Mesothelial cell of epicardium (in vitro differentiated cells): ENCODE data around the gene FOXN3. TPM values are rescaled to one million over a fixed set of nuclear protein-coding genes. Genes with fewer than 3 reads are reported as not detected.
A peak's percentile ranks its signal among the peaks of the same experiment; 100 is the strongest.
"Not testable (repeated sequence)": the region's sequence is repeated elsewhere in the genome, so short reads cannot be mapped to it uniquely, and the experiment has no call there.

Experiments
- DNase-seq, 2 experiments: peaks; one replicate each; pipeline ENCODE4 v3.0.0; 2021; ENCODE audit warnings: low spot score in 2 of 2; ENCODE audit not compliant: unreplicated experiment in 2 of 2
- H3K27ac Mint-ChIP-seq: 2 replicates; pipeline ENCODE4 v1.8.0; 2021; ENCODE audit warnings: mixed read lengths
- H3K27me3 Mint-ChIP-seq: 2 replicates; pipeline ENCODE4 v1.8.0; 2021; ENCODE audit warnings: low read depth, mixed read lengths
- H3K36me3 Mint-ChIP-seq: 2 replicates; pipeline ENCODE4 v1.8.0; 2021; ENCODE audit warnings: mixed read lengths
- H3K4me1 Mint-ChIP-seq: 2 replicates; pipeline ENCODE4 v1.8.0; 2021; ENCODE audit warnings: mixed read lengths
- H3K4me3 Mint-ChIP-seq: 2 replicates; pipeline ENCODE4 v1.8.0; 2021; ENCODE audit warnings: mild to moderate bottlenecking, moderate library complexity, mixed read lengths
- H3K9me3 Mint-ChIP-seq: 2 replicates; pipeline ENCODE4 v1.8.0; 2021; ENCODE audit warnings: mixed read lengths
- CTCF ChIP-seq: fragments of 200-600 bp; sonication (generic); IDR thresholded peaks from one replicate; pipeline ENCODE4 v1.5.0; 2021; ENCODE audit warnings: antibody characterized with exemption; ENCODE audit not compliant: unreplicated experiment
- total RNA-seq: library from RNA; stranded (reverse); gene quantifications from 3 replicates; pipeline ENCODE4 v1.2.1, GENCODE V29; 2021

The FOXN3 gene
- total RNA-seq, 1 donor from 2014 or later: 124 TPM

- Mint-ChIP-seq H3K4me1 (peaks cover 4% of the 10 kb centered on the region), H3K27me3 (no peaks in the 10 kb centered on the region), H3K9me3 (peaks cover 4% of the 10 kb centered on the region), H3K36me3 (peaks cover 13% of the 10 kb centered on the region), H3K27ac (no peak overlapping the region), H3K4me3 (no peak overlapping the region)
- DNase-seq: no peak
- TF ChIP-seq CTCF: no peak
Measured at GRCh38 chr14:89255012-89255411, 162.0 kb downstream of the FOXN3 start.

- Mint-ChIP-seq H3K9me3 (peaks cover 4% of the 10 kb centered on the region), H3K4me3 (no peak overlapping the region), H3K27me3 (no peaks in the 10 kb centered on the region), H3K27ac (no peak overlapping the region), H3K4me1 (peaks cover 7% of the 10 kb centered on the region), H3K36me3 (peaks cover 13% of the 10 kb centered on the region)
- DNase-seq: no peak
- TF ChIP-seq CTCF: no peak
Measured at GRCh38 chr14:89254166-89254909, 162.7 kb downstream of the FOXN3 start.

GRCh38 chr14:89252887-89253532, 164.0 kb downstream of the FOXN3 start:
- Mint-ChIP-seq H3K4me3 (no peak overlapping the region), H3K27me3 (no peaks in the 10 kb centered on the region), H3K4me1 (peaks cover 18% of the 10 kb centered on the region), H3K36me3 (peaks cover 13% of the 10 kb centered on the region), H3K9me3 (peaks cover 4% of the 10 kb centered on the region), H3K27ac (no peak overlapping the region)
- TF ChIP-seq CTCF: no peak
- DNase-seq: no peak

GRCh38 chr14:89251061-89251460, 166.0 kb downstream of the FOXN3 start:
- H3K27me3 Mint-ChIP-seq: no peaks in the 10 kb centered on the region
- H3K9me3 Mint-ChIP-seq: peaks cover 4% of the 10 kb centered on the region
- peaks cover 3% of the 10 kb centered on the region for H3K36me3 Mint-ChIP-seq
- H3K27ac Mint-ChIP-seq: peak overlapping the region; percentile 51
- H3K4me1 Mint-ChIP-seq: peaks cover 21% of the 10 kb centered on the region
- TF ChIP-seq CTCF: no peak
- H3K4me3 Mint-ChIP-seq: no peak overlapping the region
- no peak for DNase-seq

- H3K36me3 Mint-ChIP-seq, H3K9me3 Mint-ChIP-seq, H3K27me3 Mint-ChIP-seq, H3K4me3 Mint-ChIP-seq, DNase-seq: not testable (repeated sequence)
- peaks cover 21% of the 10 kb centered on the region for H3K4me1 Mint-ChIP-seq
- H3K27ac Mint-ChIP-seq: peak overlapping the region; percentile 35
Measured at GRCh38 chr14:89250655-89250975, 166.4 kb downstream of the FOXN3 start.

- Mint-ChIP-seq H3K9me3 (peaks cover 4% of the 10 kb centered on the region), H3K4me3 (no peak overlapping the region), H3K27ac (no peak overlapping the region), H3K27me3 (no peaks in the 10 kb centered on the region), H3K36me3 (peaks cover 3% of the 10 kb centered on the region), H3K4me1 (peaks cover 21% of the 10 kb centered on the region)
- DNase-seq: no peak
- no peak for TF ChIP-seq CTCF
Measured at GRCh38 chr14:89249972-89250654, 166.9 kb downstream of the FOXN3 start.
